Measurements from ENCODE around the gene PTPN18.

Gene PTPN18

GRCh38 chr2:130368786-130369185 lies 12.9 kb downstream of the PTPN18 start:
- no peak for DNase-seq

- no peak for DNase-seq
These were observed 13.6 kb downstream of the PTPN18 start for GRCh38 chr2:130369311-130369964.

- DNase-seq: no peak
These were observed 14.1 kb downstream of the PTPN18 start for GRCh38 chr2:130369965-130370341.

GRCh38 chr2:130370490-130370889 lies 14.6 kb downstream of the PTPN18 start:
- DNase-seq: no peak

- no peak for DNase-seq
These were observed 15.8 kb downstream of the PTPN18 start for GRCh38 chr2:130371723-130372054.

- DNase-seq: no peak
These were observed 16.4 kb downstream of the PTPN18 start for GRCh38 chr2:130372055-130372832.

- no peak for DNase-seq
These were observed 17.3 kb downstream of the PTPN18 start for GRCh38 chr2:130372833-130373807.

GRCh38 chr2:130373808-130374365 lies 18.0 kb downstream of the PTPN18 start:
- no peak for DNase-seq

- DNase-seq: no peak
These were observed 18.9 kb downstream of the PTPN18 start for GRCh38 chr2:130374587-130375290.

- no peak for DNase-seq
These were observed 19.7 kb downstream of the PTPN18 start for GRCh38 chr2:130375291-130376266.

GRCh38 chr2:130376433-130377293 lies 20.8 kb downstream of the PTPN18 start:
- DNase-seq: no peak

- no peak for DNase-seq
These were observed 21.6 kb downstream of the PTPN18 start for GRCh38 chr2:130377491-130377890.

- DNase-seq: no peak
These were observed 22.5 kb downstream of the PTPN18 start for GRCh38 chr2:130378206-130378897.

- DNase-seq: no peak
These were observed 23.0 kb downstream of the PTPN18 start for GRCh38 chr2:130378898-130379214.

GRCh38 chr2:130380096-130380934 lies 24.5 kb downstream of the PTPN18 start:
- no peak for DNase-seq

GRCh38 chr2:130381145-130381544 lies 25.3 kb downstream of the PTPN18 start:
- no peak for DNase-seq

GRCh38 chr2:130381619-130382018 lies 25.8 kb downstream of the PTPN18 start:
- DNase-seq: no peak

- no peak for DNase-seq
These were observed 26.6 kb downstream of the PTPN18 start for GRCh38 chr2:130382313-130382917.

All from NCI-H2081 treated with DMSO at 0.1 percent for 48 hours (cell line).